ENCODE data around the gene PLEKHG7.

GRCh38 chr12:92690601-92691000 is 12.2 kb upstream of the PLEKHG7 start:
- TF ChIP-seq CTCF (IDR thresholded peaks at IDR 0.05), result no peak
- no peak for TF ChIP-seq POLR2A (IDR thresholded peaks at IDR 0.05)

All from Peyer's patch (tissue), 4 donors.